RPMI8226 (cell line): Measurements from ENCODE around the gene CLVS2.

Source experiments
- DNase-seq: peaks from one replicate; pipeline ENCODE4 v3.0.0-alpha.2; 2015

The CLVS2 gene

GRCh38 chr6:123027408-123027807, 31.4 kb downstream of the CLVS2 start:
- no peak for DNase-seq

- DNase-seq = no peak
Measured at GRCh38 chr6:123028263-123028662, 32.2 kb downstream of the CLVS2 start.

- no peak for DNase-seq
Measured at GRCh38 chr6:123030282-123030681, 34.2 kb downstream of the CLVS2 start.

- DNase-seq = no peak
Measured at GRCh38 chr6:123036648-123037047, 40.6 kb downstream of the CLVS2 start.

DNA sequence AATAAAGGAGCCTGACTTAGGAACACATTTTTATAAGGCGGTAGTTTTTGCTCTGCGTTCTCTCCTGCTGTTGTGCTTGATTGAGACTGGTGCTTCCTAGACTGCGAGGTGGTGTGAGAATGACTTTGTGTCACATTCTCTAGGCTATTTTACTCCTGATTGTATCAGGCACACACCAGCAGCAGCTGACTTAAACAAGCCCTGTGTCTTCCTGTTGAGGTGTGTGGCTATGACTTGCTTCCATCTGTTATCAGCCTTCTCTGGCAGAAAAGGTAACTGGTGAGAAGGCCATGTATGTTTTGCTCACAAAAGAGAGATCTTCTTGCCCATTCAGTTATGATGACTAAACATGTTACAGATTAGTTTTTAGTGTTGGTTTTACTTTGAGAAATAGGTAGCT, 43.4 kb downstream of the CLVS2 start:
- DNase-seq = no peak

DNA sequence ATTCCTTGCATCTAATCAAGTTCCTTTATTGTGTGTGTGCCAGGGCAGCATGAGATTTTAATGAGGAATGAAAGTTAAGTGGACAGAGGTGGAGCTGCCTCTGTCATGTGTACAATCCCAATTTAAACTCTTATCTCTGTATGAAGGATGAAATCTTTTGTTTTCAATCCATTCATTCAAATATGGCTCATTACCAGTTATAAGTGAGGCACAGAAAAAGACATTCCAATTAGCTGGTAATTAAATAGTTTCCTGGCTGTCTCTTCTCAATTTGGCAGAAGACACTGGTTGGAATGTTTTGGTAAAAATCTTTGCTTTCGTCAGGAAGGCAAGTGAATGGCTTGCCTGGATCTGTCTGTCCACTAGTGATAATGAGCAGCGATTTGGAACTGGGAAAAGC, 46.4 kb downstream of the CLVS2 start:
- no peak for DNase-seq

- no peak for DNase-seq
Measured at GRCh38 chr6:123044341-123044860, 48.4 kb downstream of the CLVS2 start.

GRCh38 chr6:123053602-123054225, 57.7 kb downstream of the CLVS2 start:
- DNase-seq = no peak

DNA sequence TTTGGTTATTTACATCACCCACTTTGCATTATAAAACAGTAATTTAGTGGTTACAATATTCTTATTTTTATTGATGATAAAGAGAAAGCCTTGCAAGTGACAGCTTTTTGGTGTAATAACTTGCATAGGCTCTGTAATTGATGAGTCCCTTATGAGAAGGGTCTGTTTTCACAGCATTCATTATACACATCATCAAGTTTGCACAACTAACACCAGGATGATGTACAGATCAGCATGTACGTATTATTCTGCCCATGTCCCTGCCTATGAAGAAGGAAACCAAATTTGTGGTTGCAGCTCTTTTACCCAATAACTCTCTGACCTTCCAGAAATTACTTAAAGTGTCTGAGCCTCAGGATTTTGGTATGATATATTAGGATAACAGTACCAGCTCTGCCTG, 59.2 kb downstream of the CLVS2 start:
- DNase-seq = no peak

DNA sequence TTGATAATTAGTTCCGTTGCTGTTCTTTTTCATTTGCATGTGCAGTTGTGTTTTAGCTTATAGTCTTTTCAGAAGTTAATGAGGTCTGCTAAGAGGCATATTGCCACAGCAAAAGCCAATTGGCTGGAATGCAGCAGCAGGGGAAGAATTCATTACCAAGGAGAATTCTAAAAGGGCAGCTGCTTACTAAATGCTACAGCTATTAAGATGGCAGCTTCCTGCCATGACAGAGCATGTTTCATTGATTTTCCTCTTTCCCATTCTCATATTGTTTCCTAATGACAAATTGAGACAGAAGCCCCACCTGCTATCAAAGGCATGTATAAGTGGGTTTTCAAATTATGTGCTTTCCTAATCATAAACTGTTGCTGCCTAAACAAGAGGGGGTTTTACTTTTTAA, 66.6 kb downstream of the CLVS2 start:
- DNase-seq = no peak

DNA sequence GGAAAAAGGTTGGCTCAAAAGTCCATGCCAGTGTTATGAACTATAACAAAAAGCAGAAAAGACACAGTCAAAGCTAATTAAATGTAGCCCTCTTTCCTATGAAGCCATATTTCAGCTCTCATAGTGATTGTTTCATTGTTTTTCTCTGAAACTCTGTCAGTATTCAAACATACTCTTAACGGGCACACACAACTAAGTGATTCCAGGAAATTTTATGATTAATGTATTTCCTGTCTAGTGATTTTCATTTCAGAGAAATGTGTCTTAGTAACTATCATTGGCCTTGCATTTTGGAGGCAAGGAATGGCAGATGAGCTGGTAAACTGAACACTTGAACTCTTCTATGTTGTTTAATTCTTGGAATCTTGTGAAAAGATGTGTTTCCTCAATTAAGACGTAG, 68.0 kb downstream of the CLVS2 start:
- no peak for DNase-seq

GRCh38 chr6:123074616-123075015, 78.6 kb downstream of the CLVS2 start:
- no peak for DNase-seq

DNA sequence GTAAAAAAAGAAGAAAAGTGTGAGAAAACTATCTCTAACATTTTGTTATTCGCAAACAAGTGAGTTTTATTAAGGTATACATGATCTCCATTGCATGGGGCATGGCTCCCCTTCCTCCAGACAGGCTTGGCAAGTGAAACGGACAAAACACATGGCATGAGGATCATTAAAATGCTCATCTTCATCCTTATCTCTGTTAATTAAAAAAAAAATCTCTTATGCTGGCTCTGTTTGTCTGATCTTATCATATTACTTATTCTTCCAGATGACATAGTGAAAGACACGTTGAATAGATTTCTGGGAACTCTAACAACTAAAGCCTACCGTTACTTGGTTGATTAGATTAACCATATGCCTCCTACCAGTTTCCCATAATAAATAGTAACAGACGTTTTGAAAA, 89.4 kb downstream of the CLVS2 start:
- no peak for DNase-seq

DNA sequence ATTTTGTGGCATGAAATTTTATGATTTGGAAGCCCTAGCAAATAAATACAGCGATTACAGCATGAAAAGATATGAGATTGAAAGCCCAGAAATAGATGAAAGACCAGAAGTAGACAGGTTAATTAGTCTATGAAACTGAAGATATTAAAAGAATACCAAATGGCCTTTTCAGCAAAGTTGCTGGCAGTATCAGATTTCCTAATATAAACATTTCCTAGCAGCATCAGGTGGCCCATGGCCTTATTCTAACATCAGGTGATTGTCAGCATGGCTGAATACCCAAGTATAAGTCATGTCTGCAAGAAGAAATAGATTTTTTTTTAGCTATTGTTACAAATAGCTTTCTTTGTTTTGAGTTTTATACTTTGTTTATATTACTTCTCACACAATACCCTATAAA, 93.2 kb downstream of the CLVS2 start:
- no peak for DNase-seq

DNA sequence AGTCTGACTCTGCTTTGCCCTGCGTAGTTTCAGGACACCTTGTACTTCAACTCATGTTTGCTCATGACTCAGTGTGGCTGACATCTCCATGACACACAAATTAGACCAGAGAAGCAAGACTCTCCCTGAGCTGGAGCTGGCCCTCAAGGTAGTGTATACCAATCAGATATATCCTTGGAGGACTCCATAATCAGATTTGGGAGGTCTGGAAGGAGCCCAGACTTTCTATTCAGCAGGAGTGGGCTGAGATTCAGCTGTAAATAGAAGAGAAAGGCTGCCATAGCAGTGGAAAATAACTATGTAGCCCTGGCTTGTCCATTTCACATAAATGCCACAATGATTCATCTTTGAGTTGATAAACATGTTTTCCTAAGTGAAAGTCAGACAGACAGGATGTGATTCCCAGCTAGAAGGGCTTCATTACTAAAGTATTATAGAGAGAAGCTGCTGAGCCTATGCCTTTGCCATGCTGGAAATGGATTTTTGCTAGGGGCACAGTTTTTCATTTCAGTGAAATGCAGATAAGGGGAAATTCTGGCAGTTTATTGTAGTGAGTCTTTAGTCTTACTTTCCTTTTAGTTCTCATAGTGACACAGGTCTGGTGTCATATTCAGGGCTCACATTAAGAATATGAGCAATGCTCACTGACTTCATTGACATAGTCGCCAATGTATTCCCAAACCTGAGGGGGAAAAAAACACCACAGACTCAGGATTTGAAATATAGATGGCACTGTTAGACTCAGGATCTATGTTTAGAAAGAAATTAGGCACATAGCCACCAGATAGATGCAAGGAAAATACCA, 95.3 kb downstream of the CLVS2 start:
- no peak for DNase-seq

DNA sequence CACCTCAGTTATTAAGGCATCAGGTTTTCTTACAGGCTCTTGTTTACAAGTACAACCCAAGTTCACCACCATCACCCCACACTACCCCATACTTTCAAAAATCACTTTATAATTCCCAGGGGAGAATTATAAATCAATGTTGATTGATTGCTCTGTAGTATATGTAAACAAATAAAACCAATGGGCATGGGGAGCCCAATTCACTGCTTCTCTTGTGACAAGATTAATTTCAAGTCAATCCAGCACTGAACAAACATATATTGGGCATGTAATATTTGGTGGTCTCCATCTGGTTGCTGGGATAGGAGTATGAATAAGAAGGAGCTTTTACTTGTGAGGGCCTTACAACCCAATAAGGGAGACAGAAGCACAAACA, 95.8 kb downstream of the CLVS2 start:
- DNase-seq = no peak

DNA sequence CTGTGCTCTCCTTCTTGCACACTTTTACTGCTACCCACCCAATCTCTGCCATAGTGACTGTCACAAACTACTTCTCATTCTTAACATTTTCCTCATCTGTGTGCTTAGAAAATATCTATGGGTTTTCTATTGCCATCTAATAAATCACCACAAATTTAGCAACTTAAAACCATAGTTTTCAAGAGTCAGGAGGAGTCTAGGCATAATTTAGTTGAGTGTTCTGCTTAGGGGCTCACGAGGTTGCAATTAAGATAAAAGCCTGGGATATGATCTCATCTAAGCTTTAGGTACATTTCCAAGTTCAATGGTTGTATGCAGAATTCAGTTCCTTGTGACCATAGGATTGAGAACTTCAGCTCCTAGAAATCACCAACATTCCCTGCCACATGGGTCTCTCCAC, 98.8 kb downstream of the CLVS2 start:
- no peak for DNase-seq

DNA sequence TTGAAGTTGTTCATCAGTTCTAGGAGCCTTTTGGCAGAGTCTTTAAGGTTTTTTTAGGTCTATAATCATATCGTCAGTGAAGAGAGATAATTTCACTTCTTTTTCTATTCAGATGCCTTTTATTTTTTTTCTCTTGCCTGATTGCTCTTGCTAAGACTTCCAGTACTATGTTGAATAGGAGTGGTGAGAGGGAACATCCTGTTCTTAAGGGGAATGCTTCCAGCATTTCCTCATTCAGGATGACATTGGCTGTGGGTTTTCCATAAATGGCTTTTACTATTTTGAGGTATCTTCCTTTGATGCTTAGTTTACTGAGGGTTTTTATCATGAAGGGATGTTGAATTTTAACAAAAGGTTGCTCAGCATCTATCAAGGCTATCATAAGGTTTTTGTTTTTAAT, 109.5 kb downstream of the CLVS2 start:
- DNase-seq = no peak

GRCh38 chr6:123116370-123116769, 120.3 kb downstream of the CLVS2 start:
- no peak for DNase-seq

- no peak for DNase-seq
Measured at GRCh38 chr6:123117145-123117908, 121.3 kb downstream of the CLVS2 start.

- no peak for DNase-seq
Measured at GRCh38 chr6:123118811-123119210, 122.8 kb downstream of the CLVS2 start.
